Measurements from ENCODE around the gene DHRSX. TPM values are rescaled to one million over a fixed set of nuclear protein-coding genes. Genes with fewer than 3 reads are reported as not detected.
"Not testable (repeated sequence)": the region's sequence is repeated elsewhere in the genome, so short reads cannot be mapped to it uniquely, and the experiment has no call there.

The DHRSX gene
- total RNA-seq, 4 donors from 2014 or later, result 19.9 to 36.5 (median 24.2) TPM

GRCh38 chrX:2479420-2479780, 21.4 kb downstream of the DHRSX start:
- intact Hi-C loops (cut with DNase I), result no loop called here
- no peaks in the 10 kb centered on the region for H3K36me3 ChIP-seq
- H3K27ac ChIP-seq, result no peak overlapping the region
- WGBS, 2 donors, result 94 to 97% methylated on average over 15 of the region's 15 CpGs
- no peak for TF ChIP-seq POLR2A (IDR thresholded peaks at IDR 0.05)
- no peak for DNase-seq
- peaks cover 0 to 3% of the 10 kb centered on the region in 2 donors for H3K4me1 ChIP-seq
- H3K4me3 ChIP-seq (replicated peaks in 1 of 3), result no peak overlapping the region
- no peaks in the 10 kb centered on the region for H3K9me3 ChIP-seq
- H3K27me3 ChIP-seq, result no peaks in the 10 kb centered on the region

GRCh38 chrX:2478546-2479419, 22.0 kb downstream of the DHRSX start:
- WGBS, 2 donors, result 89 to 92% methylated on average over 8 to 21 of the region's 21 CpGs
- H3K9me3 ChIP-seq, result no peaks in the 10 kb centered on the region
- H3K36me3 ChIP-seq, result no peaks in the 10 kb centered on the region
- TF ChIP-seq CTCF (IDR thresholded peaks at IDR 0.05) (no peak), POLR2A (IDR thresholded peaks at IDR 0.05) (no peak)
- H3K27me3 ChIP-seq, result no peaks in the 10 kb centered on the region
- no peak overlapping the region for H3K27ac ChIP-seq
- H3K4me1 ChIP-seq, result peaks cover 0 to 3% of the 10 kb centered on the region in 2 donors
- intact Hi-C loops (cut with DNase I), result no loop called here
- no peak for DNase-seq
- H3K4me3 ChIP-seq (replicated peaks in 1 of 3), result no peak overlapping the region

GRCh38 chrX:2477313-2477712, 23.5 kb downstream of the DHRSX start:
- WGBS, 2 donors, result 93 to 97% methylated on average over 11 of the region's 11 CpGs
- H3K4me1 ChIP-seq; H3K27ac ChIP-seq; H3K4me3 ChIP-seq (replicated peaks in 1 of 3); intact Hi-C loops (cut with DNase I); DNase-seq; H3K9me3 ChIP-seq; H3K36me3 ChIP-seq; H3K27me3 ChIP-seq: not testable (repeated sequence)

GRCh38 chrX:2474963-2475726, 25.6 kb downstream of the DHRSX start:
- 81 to 82% methylated on average over 18 of the region's 18 CpGs for WGBS, 2 donors

GRCh38 chrX:2474280-2474962, 26.4 kb downstream of the DHRSX start:
- H3K9me3 ChIP-seq, result no peaks in the 10 kb centered on the region
- no peak for DNase-seq
- H3K27ac ChIP-seq, result no peak overlapping the region
- no peaks in the 10 kb centered on the region for H3K36me3 ChIP-seq
- WGBS, 2 donors, result 84 to 88% methylated on average over 20 of the region's 20 CpGs
- no peak overlapping the region for H3K4me3 ChIP-seq (replicated peaks in 1 of 3)
- H3K27me3 ChIP-seq, result no peaks in the 10 kb centered on the region
- intact Hi-C loops (cut with DNase I), result no loop called here
- no peaks in the 10 kb centered on the region for H3K4me1 ChIP-seq
- TF ChIP-seq CTCF (IDR thresholded peaks at IDR 0.05), result no peak
- TF ChIP-seq POLR2A (IDR thresholded peaks at IDR 0.05), result no peak

More at GRCh38 chrX:2474963-2475726, 25.6 kb downstream of the DHRSX start:
- DNase-seq, result no peak
- intact Hi-C loops (cut with DNase I), result no loop called here
- Histone ChIP-seq H3K36me3 (no peaks in the 10 kb centered on the region), H3K27ac (no peak overlapping the region), H3K4me1 (no peaks in the 10 kb centered on the region), H3K9me3 (no peaks in the 10 kb centered on the region), H3K4me3 (replicated peaks in 1 of 3) (no peak overlapping the region), H3K27me3 (no peaks in the 10 kb centered on the region)
- TF ChIP-seq CTCF (IDR thresholded peaks at IDR 0.05), result no peak

GRCh38 chrX:2473064-2473463, 27.7 kb downstream of the DHRSX start:
- DNase-seq; intact Hi-C loops (cut with DNase I); H3K9me3 ChIP-seq; H3K27me3 ChIP-seq; H3K4me3 ChIP-seq (replicated peaks in 1 of 3); H3K27ac ChIP-seq; H3K36me3 ChIP-seq; H3K4me1 ChIP-seq: not testable (repeated sequence)
- 89 to 91% methylated on average over 14 to 15 of the region's 15 CpGs for WGBS, 2 donors

Data from thyroid gland (tissue), 4 donors.